ENCODE measurements around the gene SNX17. TPM values are rescaled to one million over a fixed set of nuclear protein-coding genes. Genes with fewer than 3 reads are reported as not detected.
"Not testable (repeated sequence)": the region's sequence is repeated elsewhere in the genome, so short reads cannot be mapped to it uniquely, and the experiment has no call there.

Gene SNX17, protein sequence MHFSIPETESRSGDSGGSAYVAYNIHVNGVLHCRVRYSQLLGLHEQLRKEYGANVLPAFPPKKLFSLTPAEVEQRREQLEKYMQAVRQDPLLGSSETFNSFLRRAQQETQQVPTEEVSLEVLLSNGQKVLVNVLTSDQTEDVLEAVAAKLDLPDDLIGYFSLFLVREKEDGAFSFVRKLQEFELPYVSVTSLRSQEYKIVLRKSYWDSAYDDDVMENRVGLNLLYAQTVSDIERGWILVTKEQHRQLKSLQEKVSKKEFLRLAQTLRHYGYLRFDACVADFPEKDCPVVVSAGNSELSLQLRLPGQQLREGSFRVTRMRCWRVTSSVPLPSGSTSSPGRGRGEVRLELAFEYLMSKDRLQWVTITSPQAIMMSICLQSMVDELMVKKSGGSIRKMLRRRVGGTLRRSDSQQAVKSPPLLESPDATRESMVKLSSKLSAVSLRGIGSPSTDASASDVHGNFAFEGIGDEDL
- 100 to 1,000 TPM in 3 of 4 donors, 10 to 100 TPM in 1; 92.7 to 112 (median 102) TPM for polyA plus RNA-seq (ENCODE audit: insufficient read length in 4 of 4)

DNA sequence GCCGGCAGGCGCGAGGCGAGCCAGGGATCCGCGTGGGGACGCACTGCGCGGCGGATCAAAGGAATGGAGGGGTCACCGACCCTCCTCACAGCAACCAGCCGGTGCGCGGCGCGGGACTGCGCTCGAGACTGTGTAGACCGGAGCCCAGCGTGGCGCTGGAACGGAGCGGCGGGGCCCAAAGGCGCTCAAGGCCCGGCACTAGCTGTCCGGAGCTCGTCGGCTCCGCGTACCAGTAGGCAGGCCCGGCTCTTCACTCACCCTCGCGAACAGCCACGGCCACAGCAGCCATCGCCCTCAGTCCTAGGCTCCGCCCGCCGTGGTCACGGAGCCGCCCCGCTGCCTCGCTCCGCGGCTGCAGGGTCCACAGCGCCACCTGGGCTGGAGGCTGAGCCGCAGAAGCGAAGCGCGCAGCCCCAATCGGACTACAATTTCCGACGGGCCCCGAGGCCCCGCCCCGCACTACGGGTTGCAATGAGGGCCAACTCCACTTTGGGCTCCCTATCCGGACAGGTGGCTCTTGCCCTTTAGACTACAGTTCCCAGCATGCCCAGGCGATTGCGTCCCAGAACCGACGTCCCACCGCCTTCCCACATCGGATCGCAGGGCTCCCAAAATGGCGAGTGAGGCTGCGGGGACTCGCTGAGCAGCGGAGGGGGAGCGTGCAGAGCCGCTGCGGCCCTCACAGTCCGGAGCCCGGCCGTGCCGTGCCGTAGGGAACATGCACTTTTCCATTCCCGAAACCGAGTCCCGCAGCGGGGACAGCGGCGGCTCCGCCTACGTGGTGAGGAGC, at the start of gene SNX17, which contains the start of gene EIF2B4:
Gene SNX17, plus strand, starts transcription at position 591 of the 790 bp plus-strand sequence. Its CDS starts 128 bp downstream, at position 719.
Gene EIF2B4, minus strand, starts transcription at position 313 of the 790 bp plus-strand sequence. Its CDS starts 24 bp downstream, at position 289.
- DNase-seq (ENCODE audit: low read depth in 4 of 4, low spot score in 3 of 4), result peak; percentile 98 to 99 (median 98)

DNA sequence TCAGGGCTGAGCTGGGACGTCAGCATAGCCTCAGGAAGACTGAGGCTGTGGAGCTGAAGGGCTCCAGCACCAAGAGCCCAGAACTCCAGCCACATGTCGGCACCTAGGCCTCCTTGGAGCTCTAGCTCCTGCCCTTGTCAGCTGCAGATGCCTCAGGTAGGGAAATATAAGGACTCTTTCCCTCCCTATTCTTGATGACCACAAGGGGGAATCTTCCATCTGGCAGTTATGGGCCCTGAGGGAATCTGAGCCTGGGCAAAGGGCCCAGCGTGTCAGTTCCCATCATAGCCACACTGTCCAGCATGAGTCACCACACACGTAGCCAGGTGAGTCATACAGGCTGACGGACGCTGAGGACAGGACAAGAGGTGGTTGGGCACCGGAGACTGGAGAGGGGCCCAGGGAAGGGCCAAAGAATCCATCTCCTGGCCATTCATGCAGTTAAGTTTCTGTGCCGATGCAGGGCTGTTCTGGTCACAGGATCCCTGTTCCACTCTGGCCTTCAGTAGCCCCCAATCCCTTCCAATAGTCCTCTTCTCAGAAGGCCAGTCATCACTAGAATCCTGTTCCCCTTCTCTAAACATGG, 49.4 kb upstream of the SNX17 start:
- DNase-seq (ENCODE audit: low read depth in 4 of 4, low spot score in 3 of 4), result no peak

DNA sequence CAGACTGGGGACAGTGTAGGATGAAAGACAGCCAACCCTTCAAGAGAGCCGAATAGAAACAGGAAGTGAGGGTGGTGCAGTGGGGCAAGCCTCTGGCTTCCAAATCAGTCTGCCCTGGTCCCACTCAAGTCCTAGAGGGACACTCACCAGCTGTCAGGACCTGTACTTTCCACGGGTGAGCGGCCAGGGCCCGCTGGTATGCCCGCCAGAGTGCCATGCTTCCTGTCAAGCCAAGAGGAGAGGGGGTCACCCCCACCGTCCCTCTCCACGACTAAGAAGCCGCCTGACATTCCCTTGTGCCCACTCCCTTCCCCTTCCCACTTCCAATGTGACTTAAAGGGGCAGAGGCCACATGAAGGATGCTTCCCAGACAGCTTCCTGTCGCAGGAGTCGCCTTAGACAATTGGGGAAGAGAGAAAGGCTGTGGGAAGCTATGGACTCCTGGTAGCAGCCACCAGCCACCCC, 48.1 kb upstream of the SNX17 start:
- no peak for DNase-seq (ENCODE audit: low read depth in 4 of 4, low spot score in 3 of 4)

DNA sequence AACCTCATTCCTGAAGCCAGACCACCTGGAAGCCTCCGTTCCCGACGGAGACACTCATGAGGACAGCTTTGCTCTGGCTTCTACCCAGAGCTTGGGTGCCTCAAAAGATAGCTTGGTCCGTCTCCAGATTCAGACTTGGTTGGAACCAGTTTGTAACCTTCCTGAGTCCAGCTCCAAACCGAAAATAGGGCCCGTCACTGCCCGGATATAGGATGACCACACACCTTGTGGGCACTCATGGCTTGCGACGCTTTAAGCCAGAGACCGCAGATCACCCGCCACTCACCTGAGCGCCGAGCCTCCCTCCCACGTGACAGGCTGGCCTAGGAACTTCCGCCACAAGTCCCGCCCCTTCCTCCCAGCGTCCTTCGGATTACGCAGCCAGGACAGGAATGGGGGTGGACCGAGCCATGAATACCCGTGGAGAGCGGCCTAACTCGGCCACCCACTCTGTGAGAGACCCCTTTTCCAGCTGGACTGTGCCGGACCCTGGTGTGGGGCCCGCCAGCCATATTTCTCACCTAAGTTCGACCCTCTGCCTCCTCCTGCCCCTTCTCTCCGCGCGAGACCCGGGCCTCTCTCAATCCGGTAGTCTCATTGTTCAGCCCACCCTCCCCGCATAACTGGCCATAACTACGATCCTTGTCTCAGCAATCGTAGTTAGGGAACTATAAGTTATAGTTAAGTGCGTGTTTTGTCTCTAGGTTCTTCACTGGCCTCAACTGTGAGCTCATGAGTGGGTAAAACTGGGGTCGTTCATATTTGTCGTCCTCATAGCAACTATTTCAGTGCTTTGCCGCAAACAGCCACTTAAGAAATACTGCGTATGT, 47.4 kb upstream of the SNX17 start, which contains the start of gene MPV17:
Gene MPV17, minus strand, starts transcription at position 332 of the 830 bp plus-strand sequence. CDS start 580 bp downstream, outside the sequence.
- peak; percentile 75 to 89 (median 82) for DNase-seq (ENCODE audit: low read depth in 4 of 4, low spot score in 3 of 4)

DNA sequence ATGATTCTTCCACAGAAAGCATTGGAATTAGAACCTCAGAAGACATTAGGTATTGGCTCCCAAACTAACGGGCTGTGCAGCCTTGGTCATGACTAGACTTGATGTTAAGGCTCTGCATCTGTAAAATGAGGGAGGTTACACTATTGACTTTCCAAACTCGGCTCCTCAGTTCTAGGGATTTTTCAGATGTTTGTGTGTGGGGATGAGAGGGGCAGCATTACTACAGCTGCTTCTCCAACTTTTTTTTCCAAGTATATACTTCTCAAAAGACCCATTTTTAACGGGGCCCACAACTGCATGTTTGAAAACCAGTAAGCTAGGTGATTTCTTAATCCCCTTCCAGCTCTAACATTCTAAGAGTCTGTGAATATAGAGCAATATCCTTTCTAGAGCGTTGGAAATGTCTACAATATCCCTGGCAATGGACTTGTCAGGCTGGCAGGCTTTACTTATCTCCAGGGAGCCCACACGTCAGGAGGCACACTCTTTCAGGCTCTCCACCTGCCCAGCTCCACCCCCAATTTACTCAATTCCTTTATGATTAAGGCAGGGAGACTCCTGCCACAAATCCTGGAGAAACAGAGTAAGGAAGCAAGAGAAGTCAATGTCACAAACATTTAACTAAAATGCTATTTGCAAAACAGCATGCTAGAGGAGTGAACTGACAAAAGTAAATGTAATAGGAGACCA, 46.7 kb upstream of the SNX17 start:
- no peak for DNase-seq (ENCODE audit: low read depth in 4 of 4, low spot score in 3 of 4)

DNA sequence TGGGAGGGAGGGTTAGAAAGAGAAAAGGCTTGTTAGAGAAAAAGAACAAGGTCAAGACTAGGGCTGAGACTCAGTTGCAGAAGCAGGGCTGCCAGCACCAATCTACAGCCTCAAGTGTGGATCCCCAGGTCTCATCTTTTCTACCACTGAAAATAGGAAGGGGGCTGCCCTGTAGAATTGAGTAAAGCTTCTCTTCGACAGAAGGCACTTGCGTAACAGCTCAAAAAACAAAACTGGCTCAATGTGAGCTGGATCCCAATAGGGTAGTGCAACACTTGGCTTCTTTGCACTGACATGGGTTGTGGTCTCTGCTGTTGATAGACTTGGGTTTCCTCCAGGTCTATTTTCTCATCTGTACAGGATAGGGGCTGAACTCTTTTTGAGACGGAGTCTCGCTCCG, 45.7 kb upstream of the SNX17 start:
- DNase-seq (ENCODE audit: low read depth in 4 of 4, low spot score in 3 of 4), result no peak

DNA sequence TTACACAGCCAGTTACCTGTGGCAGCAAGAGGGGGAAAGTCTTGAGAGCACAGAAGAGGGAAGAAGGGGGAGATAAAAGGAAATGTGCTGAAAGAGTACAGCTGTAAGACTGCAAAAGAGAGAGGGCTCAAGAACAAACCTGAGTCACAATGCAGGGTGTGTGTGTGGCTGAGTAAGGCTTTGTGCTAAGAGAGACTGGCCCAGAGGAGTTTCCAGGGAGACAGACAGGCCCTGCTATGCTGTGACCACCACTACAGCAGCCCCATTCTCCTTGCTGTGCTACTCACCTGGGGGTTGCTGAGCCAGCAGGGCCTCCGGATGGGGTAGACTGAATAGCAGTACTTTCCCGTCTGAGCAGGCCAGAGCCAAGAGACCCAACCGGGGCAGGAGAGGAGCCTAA, 35.1 kb upstream of the SNX17 start:
- no peak for DNase-seq (ENCODE audit: low read depth in 4 of 4, low spot score in 3 of 4)

DNA sequence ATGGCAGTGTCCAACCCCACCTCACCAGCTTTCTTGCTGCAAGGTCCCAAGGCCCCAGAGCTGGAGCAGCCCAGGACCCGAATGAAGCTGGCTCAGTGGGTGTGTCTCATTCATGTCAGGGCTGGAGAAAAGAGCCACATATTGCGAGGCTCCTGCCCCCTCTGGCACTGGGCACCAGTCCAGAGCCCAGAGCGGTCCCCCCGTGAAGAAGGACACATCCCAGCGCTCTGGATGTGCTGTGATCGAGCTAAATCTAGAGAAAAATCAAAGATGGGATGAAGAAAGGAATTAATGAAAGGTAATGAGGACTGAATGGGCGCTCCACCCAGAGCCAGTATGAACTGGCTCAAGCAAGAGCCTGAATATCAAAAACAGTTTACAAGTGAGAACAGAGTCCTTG, 34.2 kb upstream of the SNX17 start:
- DNase-seq (ENCODE audit: low read depth in 4 of 4, low spot score in 3 of 4), result no peak

DNA sequence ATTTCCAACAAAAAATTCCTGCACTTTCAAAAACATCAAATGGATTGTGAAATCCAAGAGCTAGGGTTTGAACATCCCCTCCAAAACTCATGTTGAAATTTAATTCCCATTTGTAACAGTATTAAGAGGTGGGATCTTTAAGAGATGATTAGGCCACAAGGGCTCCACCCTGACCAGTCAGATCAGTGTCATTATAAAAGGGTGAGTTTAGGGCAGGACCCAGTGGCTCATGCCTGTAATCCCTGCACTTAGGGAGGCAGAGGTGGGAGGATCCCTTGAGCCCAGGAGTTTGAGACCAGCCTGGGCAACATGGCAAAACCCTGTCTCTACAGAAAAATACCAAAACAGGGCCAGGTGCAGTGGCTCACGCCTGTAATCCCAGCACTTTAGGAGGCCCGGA, 22.8 kb upstream of the SNX17 start:
- DNase-seq (ENCODE audit: low read depth in 4 of 4, low spot score in 3 of 4), result no peak

DNA sequence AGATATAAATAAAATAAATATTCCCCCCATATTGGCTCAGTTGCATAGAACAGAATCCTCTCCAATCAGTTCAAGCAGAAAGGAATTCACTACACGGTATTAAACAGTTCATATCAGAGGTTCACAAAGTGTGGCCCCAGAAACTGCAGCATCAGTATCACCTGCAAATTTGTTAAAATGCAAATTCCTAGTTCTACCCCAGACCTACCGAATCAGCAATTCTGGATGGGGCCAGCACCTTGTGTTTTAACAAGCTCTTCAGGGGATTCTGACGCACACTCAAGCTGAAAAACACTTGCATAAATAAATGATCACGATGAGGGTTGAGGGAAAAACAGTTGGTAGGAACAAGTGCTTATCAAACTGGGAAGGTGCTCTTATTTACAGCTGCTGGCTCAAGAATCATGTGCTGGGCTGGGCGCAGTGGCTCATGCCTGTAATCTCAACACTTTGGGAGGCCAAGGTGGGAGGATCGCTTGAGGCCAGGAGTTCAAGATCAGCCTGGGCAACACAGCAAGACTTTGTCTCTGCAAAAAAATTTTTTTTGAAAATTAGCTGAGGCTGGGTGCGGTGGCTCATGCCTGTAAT, 20.2 kb upstream of the SNX17 start:
- DNase-seq (ENCODE audit: low read depth in 4 of 4, low spot score in 3 of 4), result no peak

DNA sequence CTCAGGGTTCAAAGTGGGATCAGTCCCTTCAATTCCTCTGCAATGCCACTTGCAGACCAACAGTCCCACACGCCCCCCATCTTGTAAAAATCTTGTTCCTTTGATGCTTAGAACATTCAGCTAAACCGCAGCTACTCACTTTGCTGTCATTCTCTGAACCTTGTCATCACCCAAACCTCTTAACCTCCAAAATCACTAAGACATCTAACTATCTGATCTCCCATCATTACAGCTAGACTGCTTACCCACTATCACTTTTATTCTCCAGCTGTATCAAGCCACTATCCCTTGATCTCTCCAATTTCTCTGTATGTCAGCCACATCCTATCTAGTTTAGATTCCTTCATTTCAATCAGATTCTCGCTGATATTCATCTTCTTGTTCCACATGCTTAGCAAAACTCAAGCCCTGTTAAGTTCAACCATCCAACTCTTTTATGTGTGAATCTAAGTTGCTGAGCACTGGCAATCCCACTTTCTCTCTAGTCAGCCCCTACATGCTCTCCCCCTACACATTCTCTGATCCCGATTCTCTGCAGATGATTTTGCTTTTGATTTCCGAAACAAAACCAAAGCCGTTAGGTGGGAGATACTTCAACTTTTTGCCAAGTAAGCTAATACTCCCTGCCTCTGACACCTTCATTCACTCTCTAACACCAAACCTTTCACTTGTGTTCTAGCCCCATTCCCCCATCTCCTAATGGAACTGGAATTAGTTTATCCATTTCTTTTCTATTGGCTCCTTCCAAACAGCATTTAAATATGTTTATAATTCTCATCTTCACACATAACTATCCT, 18.4 kb upstream of the SNX17 start:
- DNase-seq (ENCODE audit: low read depth in 4 of 4, low spot score in 3 of 4), result no peak

DNA sequence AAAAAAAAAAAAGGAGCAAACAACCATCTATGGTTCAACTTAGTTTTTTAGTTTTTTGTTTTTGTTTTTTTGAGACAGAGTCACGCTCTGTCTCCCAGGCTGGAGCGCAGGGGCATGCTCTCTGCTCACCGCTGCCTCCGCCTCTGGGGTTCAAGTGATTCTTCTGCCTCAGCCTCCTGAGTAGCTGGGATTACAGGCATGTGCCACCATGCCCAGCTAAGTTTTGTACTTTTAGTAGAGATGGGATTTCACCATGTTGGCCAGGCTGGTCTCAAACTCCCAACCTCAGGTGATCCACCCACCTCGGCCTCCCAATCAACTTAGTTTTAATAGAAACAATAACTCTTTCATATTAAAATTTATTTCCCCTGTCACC, 17.0 kb upstream of the SNX17 start:
- not testable (repeated sequence) for DNase-seq (ENCODE audit: low read depth in 4 of 4, low spot score in 3 of 4)

DNA sequence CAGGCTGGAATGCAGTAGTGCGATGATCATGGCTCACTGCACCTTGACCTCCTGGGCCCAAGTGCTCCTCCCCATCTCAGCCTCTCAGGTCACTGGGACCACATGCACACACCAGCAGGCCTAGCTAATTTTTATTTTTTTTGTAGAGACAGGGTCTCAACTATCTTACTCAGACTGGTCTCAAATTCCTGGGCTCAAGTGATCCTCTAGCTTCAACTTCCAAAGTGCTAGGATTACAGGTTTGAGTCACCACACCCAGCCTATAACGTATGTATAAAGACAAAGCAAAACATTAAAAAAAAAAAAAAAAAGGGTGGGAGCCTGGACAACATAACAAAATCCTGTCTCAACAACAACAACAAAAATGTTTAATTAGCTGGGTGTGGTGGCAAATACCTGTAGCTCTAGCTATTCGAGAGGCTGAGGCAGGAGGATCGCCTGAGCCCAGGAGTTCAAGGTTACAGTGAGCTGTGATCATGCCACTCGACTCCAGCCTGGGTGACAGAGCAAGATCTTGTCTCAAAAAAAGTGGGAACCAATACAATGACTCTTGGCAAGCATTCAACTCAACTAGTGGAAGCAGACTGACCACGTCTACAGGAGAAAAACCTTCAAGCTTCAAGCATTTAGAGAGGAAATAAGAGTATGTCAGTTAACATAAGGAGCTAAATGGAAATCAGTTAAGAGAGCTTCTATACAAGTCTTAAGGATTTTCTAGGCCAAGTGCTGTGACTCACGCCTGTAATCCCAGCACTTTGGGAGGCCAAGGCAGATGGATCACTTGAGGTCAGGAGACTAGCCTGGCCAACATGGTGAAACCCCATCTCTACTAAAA, 16.4 kb upstream of the SNX17 start:
- no peak for DNase-seq (ENCODE audit: low read depth in 4 of 4, low spot score in 3 of 4)

DNA sequence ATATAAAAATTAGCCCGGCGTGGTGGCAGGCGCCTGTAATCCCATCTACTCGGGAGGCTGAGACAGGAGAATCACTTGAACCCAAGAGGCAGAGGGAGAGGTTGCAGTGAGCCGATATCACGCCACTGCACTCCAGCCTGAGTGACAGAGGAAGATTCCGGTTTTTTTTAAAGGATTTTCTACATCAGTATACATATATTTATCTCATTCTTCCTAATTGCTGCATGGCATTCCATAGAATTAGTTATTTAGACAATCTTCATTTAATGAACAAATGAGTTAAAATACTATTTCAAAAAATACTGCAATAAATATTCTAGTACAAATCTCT, 15.9 kb upstream of the SNX17 start:
- no peak for DNase-seq (ENCODE audit: low read depth in 4 of 4, low spot score in 3 of 4)

DNA sequence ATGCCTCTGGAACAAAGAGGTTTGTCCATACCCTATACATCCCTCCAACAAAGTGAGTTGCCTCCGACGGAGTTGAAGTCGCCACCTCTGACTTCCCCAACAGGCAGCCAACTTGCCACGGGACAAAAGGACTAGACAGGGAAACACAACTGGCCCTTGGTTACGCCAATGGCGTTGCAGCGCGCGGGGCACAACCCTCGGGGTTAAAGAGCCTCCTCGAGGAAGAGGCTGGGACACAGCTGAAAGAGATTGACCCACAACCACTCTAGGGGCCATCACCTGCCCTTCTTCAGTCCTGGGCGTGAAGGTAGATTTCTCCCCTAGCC, 14.4 kb upstream of the SNX17 start:
- DNase-seq (ENCODE audit: low read depth in 4 of 4, low spot score in 3 of 4), result no peak

DNA sequence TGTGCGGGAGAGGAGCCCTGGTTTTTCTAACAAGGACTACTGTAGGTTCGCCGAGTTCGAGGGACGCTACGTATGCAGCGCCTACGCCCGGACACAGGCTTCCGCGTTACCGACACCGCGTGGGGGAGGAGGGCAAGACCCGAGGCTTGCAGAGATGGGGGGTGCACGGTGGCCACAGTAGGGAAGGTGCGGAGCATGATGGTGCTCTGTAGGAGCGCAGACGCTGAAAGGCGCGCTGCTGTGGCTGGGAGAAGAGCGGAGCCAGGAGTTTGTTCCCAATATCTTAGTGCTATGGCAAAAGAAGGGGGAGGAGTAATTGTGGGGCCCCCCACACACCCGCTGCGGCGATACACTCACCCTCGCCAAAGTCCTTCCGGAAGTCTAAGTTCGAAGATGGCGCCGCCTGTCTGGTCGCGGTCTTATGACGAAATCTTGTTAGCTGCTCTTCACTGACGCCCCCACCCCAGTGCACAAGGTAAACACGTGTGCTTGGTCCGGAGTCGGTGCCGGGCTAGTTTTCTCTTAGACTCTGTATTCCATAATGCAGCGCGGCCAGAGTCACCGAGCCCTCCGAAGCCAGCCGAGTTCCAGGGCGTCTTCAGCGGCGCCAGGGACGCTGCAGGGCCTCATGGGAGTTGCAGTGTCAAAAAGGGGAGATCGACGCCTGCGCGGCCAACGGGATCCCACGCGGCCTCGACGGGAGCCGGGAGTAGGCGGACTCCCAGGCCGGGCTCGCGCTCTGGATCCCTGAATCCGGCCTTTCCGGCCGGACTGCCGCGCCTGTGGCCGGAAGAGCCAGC, 13.8 kb upstream of the SNX17 start, which contains the start of gene GTF3C2:
Gene GTF3C2, minus strand, starts transcription at position 383 of the 800 bp plus-strand sequence. CDS start 13,210 bp downstream, outside the sequence.
- DNase-seq (ENCODE audit: low read depth in 4 of 4, low spot score in 3 of 4), result peak; percentile 92 to 97 (median 95)

All from left renal pelvis (tissue), 4 donors.